PC-9 (cell line): ENCODE data around the gene SRPK2. TPM values are rescaled to one million over a fixed set of nuclear protein-coding genes. Genes with fewer than 3 reads are reported as not detected.

ENCODE experiments used
- BruUV-seq: library from RNA; stranded (reverse); fragments of 400-500 nt; replicated peaks from 2 replicates; lab custom pipeline; 2021; lab: Mats Ljungman, UMichigan
- CTCF ChIA-PET: fragments of 300-600 bp; sonication (Branson Sonifier 250); formaldehyde crosslinking; loops from one replicate; lab custom pipeline; 2022; ENCODE audit warnings: antibody characterized with exemption; lab: Charles Lee
- POLR2A ChIA-PET: fragments of 300-600 bp; sonication (Branson Sonifier 250); formaldehyde crosslinking; loops from one replicate; lab custom pipeline; 2022; ENCODE audit warnings: antibody characterized with exemption; ENCODE audit not compliant: unreplicated experiment; lab: Charles Lee
- DNase-seq, 2 experiments: peaks; one replicate each; pipeline versions ENCODE4 v3.0.0 to v3.0.0-alpha.2; 2015 to 2022; ENCODE audit warnings: mixed read lengths in 1 of 2
- H2AFZ ChIP-seq: fragments of 200-600 bp; sonication (generic); 2 replicates; pipeline ENCODE4 v1.8.1; 2017; ENCODE audit warnings: antibody characterized with exemption
- H3F3A ChIP-seq: fragments of 200-600 bp; sonication (generic); 2 replicates; pipeline ENCODE4 v1.8.1; 2017; ENCODE audit warnings: antibody characterized with exemption, mild to moderate bottlenecking, low read depth; ENCODE audit not compliant: insufficient read depth
- H3K27ac ChIP-seq: fragments of 200-600 bp; sonication (generic); 2 replicates; pipeline ENCODE4 v1.6.1; 2016; ENCODE audit warnings: mixed run types
- H3K27me3 ChIP-seq: fragments of 200-600 bp; sonication (generic); 2 replicates; pipeline ENCODE4 v1.6.1; 2016; ENCODE audit warnings: low read depth, mixed run types; ENCODE audit not compliant: insufficient read depth
- H3K36me3 ChIP-seq: fragments of 200-600 bp; sonication (generic); 2 replicates; pipeline ENCODE4 v1.6.1; 2016; ENCODE audit warnings: low read depth, mixed run types
- H3K4me1 ChIP-seq: fragments of 200-600 bp; sonication (generic); replicated peaks from 2 replicates; pipeline ENCODE4 v1.6.1; 2016; ENCODE audit warnings: mixed run types; ENCODE audit not compliant: insufficient read depth
- H3K4me2 ChIP-seq: fragments of 200-600 bp; sonication (generic); 2 replicates; pipeline ENCODE4 v1.6.1; 2017; ENCODE audit warnings: mixed run types
- H3K4me3 ChIP-seq: fragments of 200-600 bp; sonication (generic); 2 replicates; pipeline ENCODE4 v1.6.1; 2016; ENCODE audit warnings: mixed run types
- H3K79me2 ChIP-seq: fragments of 200-600 bp; sonication (generic); 2 replicates; pipeline ENCODE4 v1.6.1; 2017; ENCODE audit warnings: low read depth, mixed run types
- H3K9me2 ChIP-seq: fragments of 200-600 bp; sonication (generic); 2 replicates; pipeline ENCODE4 v1.8.1; 2017; ENCODE audit warnings: mild to moderate bottlenecking; ENCODE audit not compliant: insufficient read depth
- H3K9me3 ChIP-seq: fragments of 200-600 bp; sonication (generic); 2 replicates; pipeline ENCODE4 v1.8.1; 2016; ENCODE audit warnings: low read depth; ENCODE audit not compliant: insufficient read depth
- H4K20me1 ChIP-seq: fragments of 200-600 bp; sonication (generic); 2 replicates; pipeline ENCODE4 v1.8.1; 2017; ENCODE audit not compliant: insufficient read depth
- CTCF ChIP-seq: fragments of 200-600 bp; sonication (generic); conservative IDR thresholded peaks from 2 replicates; pipeline ENCODE4 v1.6.1; 2017; ENCODE audit warnings: mixed run types, antibody characterized with exemption, mild to moderate bottlenecking, moderate library complexity
- EZH2 ChIP-seq: fragments of 200-600 bp; sonication (generic); IDR thresholded peaks from 2 replicates; pipeline ENCODE4 v1.8.0; 2017; ENCODE audit warnings: antibody characterized with exemption, low read depth
- intact Hi-C: fragments of 100-400 bp; cut with micrococcal nuclease; formaldehyde crosslinking; loops from one replicate; pipeline ENCODE4 v1.10.0; 2022; ENCODE audit not compliant: unreplicated experiment
- total RNA-seq: library from RNA; stranded (reverse); gene quantifications from 2 replicates; pipeline ENCODE4 v1.2.3, GENCODE V29; 2021

The SRPK2 gene
- total RNA-seq, 1 experiment from 2014 or later = 60.6 TPM

GRCh38 chr7:105164751-105165150 is 224.0 kb downstream of the SRPK2 start:
- POLR2A ChIA-PET = no interaction called here
- Histone ChIP-seq H3K4me1 (no peaks in the 10 kb centered on the region), H3K27me3 (no peaks in the 10 kb centered on the region), H3K27ac (no peak overlapping the region), H4K20me1 (no peaks in the 10 kb centered on the region), H3K79me2 (no peaks in the 10 kb centered on the region), H3K4me2 (no peak overlapping the region), H3K36me3 (peaks cover 17% of the 10 kb centered on the region), H3K9me3 (no peaks in the 10 kb centered on the region), H2AFZ (no peak overlapping the region), H3F3A (no peaks in the 10 kb centered on the region), H3K4me3 (no peak overlapping the region), H3K9me2 (no peaks in the 10 kb centered on the region)
- CTCF ChIA-PET = no interaction called here
- intact Hi-C loops = no loop called here
- BruUV-seq = no TSS peak
- DNase-seq = no peak
- no peak for TF ChIP-seq EZH2

- Histone ChIP-seq H3K79me2 (no peaks in the 10 kb centered on the region), H2AFZ (no peak overlapping the region), H3K36me3 (peaks cover 17% of the 10 kb centered on the region), H3K9me2 (no peaks in the 10 kb centered on the region), H3K4me1 (no peaks in the 10 kb centered on the region), H3K4me3 (no peak overlapping the region), H3K27ac (no peak overlapping the region), H3K4me2 (no peak overlapping the region), H3K9me3 (no peaks in the 10 kb centered on the region), H3K27me3 (no peaks in the 10 kb centered on the region), H3F3A (no peaks in the 10 kb centered on the region), H4K20me1 (no peaks in the 10 kb centered on the region)
- no peak for DNase-seq
- POLR2A ChIA-PET = no interaction called here
- intact Hi-C loops = no loop called here
- CTCF ChIA-PET = no interaction called here
- TF ChIP-seq CTCF (no peak), EZH2 (no peak)
- BruUV-seq = no TSS peak
Measured at GRCh38 chr7:105163718-105164117, 225.0 kb downstream of the SRPK2 start.

GRCh38 chr7:105161366-105161765 is 227.4 kb downstream of the SRPK2 start:
- no peaks in the 10 kb centered on the region for H3K9me3 ChIP-seq
- H3K27ac ChIP-seq = no peak overlapping the region
- H3K4me3 ChIP-seq = no peak overlapping the region
- H3K4me1 ChIP-seq = no peaks in the 10 kb centered on the region
- no TSS peak for BruUV-seq
- H3K36me3 ChIP-seq = peaks cover 4% of the 10 kb centered on the region; the same call in 1 of the 2 replicates
- no peak for DNase-seq
- intact Hi-C loops = no loop called here
- ChIA-PET POLR2A (no interaction called here), CTCF (no interaction called here)
- no peaks in the 10 kb centered on the region for H4K20me1 ChIP-seq
- no peak overlapping the region for H2AFZ ChIP-seq
- no peaks in the 10 kb centered on the region for H3F3A ChIP-seq
- no peaks in the 10 kb centered on the region for H3K27me3 ChIP-seq
- H3K4me2 ChIP-seq = no peak overlapping the region
- H3K79me2 ChIP-seq = no peaks in the 10 kb centered on the region
- H3K9me2 ChIP-seq = no peaks in the 10 kb centered on the region
- TF ChIP-seq EZH2 (no peak), CTCF (no peak)

GRCh38 chr7:105157278-105157677 is 231.4 kb downstream of the SRPK2 start:
- BruUV-seq = no TSS peak
- TF ChIP-seq EZH2 = no peak
- CTCF ChIA-PET = no interaction called here

More at GRCh38 chr7:105157278-105157677, 231.4 kb downstream of the SRPK2 start:
- Histone ChIP-seq H3K4me3 (no peak overlapping the region), H3K4me1 (no peaks in the 10 kb centered on the region), H3F3A (no peaks in the 10 kb centered on the region), H3K36me3 (no peaks in the 10 kb centered on the region), H3K9me2 (no peaks in the 10 kb centered on the region), H3K27me3 (no peaks in the 10 kb centered on the region), H2AFZ (no peak overlapping the region), H3K79me2 (no peaks in the 10 kb centered on the region), H4K20me1 (no peaks in the 10 kb centered on the region), H3K4me2 (no peak overlapping the region), H3K9me3 (no peaks in the 10 kb centered on the region), H3K27ac (no peak overlapping the region)
- POLR2A ChIA-PET = interaction anchor here (0.6 kb wide), 1 partner anchor 56 kb away, joined by 3 read pairs; no protein-coding TSS in a partner anchor
- intact Hi-C loops = no loop called here
- DNase-seq = no peak
